ENCODE results near the gene SLC6A6.

- TF ChIP-seq CTCF (IDR thresholded peaks at IDR 0.05 in 2 of 3, conservative IDR thresholded peaks at IDR 0.05 in 1 of 3; ENCODE audit: control insufficient read depth in 2 of 3, extremely low read depth in 1 of 3, insufficient read depth in 1 of 3, low read depth in 3 of 3, low read length in 3 of 3) (no peak), EZH2 (IDR thresholded peaks at IDR 0.05; ENCODE audit: borderline replicate concordance, control insufficient read depth, low read depth, low read length) (no peak), GABPA (IDR thresholded peaks at IDR 0.05; ENCODE audit: low read depth) (no peak), SMARCA5 (IDR thresholded peaks at IDR 0.05) (no peak)
Measured at GRCh38 chr3:14389166-14389606, 13.2 kb upstream of the SLC6A6 start.

All from GM12878 (cell line).